ENCODE measurements around the gene G6PC3.
A peak's percentile ranks its signal among the peaks of the same experiment; 100 is the strongest.
"Not testable (repeated sequence)": the region's sequence is repeated elsewhere in the genome, so short reads cannot be mapped to it uniquely, and the experiment has no call there.

Gene G6PC3

GRCh38 chr17:44084921-44085320 lies 14.4 kb downstream of the G6PC3 start:
- FAIRE-seq: no peak

DNA sequence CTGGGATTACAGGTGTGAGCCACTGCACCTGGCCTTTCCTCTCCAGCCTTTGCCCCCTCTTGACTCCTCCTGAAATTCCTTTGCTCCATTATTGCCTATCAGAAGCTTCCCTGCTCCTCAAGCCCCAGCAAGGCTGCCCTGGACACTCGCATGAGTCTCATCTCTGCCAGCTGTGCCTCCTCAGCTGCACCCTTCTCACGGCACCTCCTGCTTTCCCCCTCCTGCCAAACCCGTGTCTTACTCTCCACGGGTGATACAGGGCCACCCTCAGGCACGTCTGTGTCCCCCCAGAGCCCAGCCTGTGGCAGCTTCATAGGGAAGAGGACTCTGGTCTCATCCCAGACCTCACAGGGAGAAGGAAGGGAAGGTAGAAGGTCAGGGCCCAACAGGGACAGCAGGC lies 15.4 kb downstream of the G6PC3 start:
- no peak for FAIRE-seq

- no peak for FAIRE-seq
These were observed 16.1 kb downstream of the G6PC3 start for GRCh38 chr17:44086364-44087311.

GRCh38 chr17:44087319-44087718 lies 16.8 kb downstream of the G6PC3 start:
- FAIRE-seq: no peak

DNA sequence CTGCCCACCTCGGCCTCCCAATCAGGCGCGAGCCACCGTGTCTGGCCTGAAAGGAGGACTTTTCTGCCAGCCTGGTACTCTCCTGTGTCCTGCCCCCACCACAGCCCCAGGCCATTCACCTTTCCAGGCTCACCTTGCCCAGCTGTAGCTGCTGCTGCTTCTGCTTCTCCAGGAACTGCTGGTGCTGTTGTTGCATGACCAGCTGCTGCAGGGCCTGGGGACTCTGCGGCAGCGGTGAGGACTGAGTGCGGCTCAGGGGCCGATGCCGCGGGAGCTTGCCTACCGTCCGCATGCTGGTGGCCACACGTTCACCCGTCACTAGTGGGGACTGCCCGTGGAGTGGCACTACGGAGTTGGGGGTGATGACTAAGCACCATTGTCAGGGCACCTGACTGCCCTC lies 17.7 kb downstream of the G6PC3 start:
- FAIRE-seq: no peak

- FAIRE-seq: no peak
These were observed 20.9 kb downstream of the G6PC3 start for GRCh38 chr17:44091200-44091997.

DNA sequence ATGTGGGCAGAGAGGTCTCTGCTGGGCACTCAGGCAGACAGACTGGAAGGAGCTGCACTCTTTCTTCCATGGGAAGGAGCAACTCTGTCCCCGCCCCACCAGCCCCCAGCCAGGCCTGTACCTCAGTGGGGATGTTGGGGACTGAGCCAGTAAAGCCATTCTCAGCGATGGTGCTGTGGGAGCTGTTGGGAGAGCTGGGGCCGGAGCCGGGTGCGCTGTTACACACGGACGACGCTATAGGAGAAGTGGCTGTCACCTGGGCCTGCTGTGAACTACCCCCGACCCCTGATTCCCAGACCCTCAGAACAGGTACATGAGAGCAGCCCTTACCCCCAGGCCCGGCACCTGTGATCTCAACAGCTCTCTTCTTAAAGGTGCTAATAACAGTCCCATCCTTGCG lies 21.5 kb downstream of the G6PC3 start:
- FAIRE-seq: no peak

DNA sequence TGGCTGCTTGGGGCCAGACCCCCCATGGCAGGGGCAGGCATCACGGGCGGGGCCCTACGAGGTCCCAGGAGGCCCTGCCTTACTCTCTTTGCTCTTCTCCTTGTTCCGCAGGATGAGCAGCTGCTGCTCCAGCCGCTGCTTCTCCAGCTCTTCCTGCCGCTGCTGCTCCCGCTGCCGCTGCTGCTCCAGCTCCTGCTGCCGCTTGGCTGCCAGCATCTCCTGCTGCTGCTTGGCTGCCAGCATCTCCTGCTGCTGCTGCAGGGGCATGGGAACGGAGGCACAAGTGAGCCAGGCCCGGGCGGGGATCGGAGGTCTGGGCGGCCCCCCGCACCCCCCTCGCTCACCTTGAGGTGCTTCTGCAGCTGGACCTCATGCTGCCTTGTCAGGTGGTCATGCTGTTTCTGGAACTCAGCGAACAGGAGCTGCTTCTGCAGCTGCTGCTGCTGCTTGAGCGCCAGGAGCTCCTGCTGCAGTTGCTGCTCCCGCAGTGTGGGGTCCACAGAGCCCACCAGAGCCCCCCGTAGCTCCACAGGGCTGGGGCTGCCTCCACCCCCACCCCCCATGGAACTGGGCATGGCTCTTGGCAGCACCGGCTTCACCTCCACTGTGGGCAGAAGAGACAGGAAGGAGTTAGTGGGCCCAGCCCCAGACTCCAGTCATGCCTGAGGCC lies 22.8 kb downstream of the G6PC3 start:
- no peak for FAIRE-seq

DNA sequence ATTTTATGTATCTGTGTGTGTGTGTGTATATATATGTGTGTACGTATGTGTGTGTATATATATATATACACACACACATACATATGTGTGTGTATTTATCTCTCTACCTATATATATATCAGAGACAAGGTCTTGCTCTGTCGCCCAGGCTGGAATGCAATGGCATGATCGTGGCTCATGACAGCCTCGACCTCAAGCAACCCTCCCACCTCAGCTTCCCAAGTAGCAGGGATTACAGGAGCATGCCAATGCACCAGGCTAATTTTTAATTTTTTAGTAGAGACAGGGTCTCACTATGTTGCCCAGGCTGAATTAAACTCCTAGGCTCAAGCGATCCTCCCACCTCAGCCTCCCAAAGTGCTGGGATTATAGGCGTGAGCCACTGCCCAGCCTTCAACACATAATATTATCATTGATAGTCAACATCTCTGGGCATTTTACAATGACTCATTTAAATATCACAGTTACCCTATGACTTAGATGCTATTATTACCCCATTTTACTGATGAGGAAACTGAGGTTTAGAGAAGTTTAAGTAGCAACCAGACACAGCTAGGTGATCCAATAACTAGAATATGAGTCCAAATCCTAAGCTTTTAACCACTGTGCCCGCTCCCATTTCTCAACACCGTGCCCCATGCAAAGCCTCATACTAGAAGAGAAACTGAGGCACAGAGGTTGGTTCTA lies 24.3 kb downstream of the G6PC3 start:
- no peak for FAIRE-seq

DNA sequence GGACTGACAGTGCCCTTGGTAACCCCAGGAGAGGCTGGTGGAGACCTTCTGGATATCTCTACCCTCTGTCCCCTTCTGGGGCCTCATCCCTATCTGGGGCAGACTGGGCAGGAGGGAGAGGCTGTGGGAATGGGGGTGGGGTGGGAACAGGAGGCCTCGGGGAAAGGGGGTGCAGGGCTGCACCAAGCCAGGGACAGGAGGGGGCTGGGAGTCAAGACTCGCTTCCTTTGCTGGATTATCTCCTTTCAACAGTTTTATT lies 24.8 kb downstream of the G6PC3 start:
- FAIRE-seq: no peak

- FAIRE-seq: peak; percentile 68
These were observed 25.3 kb downstream of the G6PC3 start for GRCh38 chr17:44095647-44096496.

DNA sequence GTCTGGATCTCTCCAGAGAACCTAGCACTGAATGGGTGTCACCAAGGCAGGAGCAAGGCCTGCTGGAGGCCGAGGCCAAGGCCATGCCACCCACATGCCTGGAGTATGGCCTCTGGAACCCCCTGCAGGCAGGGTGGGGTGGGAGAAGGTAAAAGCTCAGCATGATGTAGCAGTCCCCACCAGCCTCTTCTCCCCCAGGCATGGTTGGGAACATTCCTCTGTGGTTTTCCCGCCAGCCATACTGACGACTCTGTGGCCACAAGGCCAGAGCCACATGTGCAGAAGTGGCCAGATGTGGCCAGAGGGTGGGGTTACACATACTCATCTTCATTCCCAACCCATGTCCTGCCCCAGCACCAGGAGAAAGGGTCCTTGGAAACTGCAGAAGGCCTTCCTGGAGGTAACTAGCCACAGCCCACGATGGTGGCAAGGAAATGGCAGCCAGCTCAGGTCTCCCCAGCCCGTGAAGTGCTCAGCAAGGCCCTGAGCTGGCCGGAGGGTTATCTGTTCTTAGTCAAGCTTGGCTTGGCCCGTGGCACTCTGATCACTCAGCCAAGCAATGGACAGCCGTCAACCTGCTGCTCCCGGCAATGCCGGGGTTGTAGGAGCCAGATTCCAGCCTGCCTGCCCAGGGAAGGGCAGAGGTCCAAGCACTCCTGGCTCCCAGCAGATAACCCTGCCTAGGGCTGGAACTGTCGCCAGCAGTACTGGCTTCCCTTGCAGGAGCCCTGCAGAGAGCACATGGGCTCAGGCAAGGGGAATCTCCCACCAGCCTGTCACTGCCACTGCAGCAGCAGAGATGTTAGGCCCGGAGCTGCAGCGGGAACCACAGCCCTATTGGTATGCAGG lies 26.8 kb downstream of the G6PC3 start:
- no peak for FAIRE-seq

DNA sequence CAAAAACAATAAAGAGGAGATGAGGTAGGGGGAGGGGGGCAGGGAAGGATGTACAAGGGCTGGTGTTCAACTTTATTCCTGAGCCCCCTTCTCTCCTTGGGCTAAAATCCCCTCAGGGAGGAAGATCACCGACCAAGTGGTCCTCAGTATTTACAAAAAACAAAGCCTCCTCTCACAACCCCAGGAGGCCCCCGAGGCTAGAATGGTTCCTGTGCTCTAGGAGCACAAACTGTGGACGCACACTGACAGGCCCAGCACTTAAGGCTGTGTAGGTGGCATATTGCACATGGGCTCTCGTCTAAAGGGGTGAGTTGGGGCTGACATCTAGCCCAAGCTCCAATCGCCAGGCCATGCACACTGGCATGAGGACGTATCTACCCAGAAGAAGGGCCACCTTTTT lies 31.3 kb downstream of the G6PC3 start:
- FAIRE-seq: not testable (repeated sequence)

DNA sequence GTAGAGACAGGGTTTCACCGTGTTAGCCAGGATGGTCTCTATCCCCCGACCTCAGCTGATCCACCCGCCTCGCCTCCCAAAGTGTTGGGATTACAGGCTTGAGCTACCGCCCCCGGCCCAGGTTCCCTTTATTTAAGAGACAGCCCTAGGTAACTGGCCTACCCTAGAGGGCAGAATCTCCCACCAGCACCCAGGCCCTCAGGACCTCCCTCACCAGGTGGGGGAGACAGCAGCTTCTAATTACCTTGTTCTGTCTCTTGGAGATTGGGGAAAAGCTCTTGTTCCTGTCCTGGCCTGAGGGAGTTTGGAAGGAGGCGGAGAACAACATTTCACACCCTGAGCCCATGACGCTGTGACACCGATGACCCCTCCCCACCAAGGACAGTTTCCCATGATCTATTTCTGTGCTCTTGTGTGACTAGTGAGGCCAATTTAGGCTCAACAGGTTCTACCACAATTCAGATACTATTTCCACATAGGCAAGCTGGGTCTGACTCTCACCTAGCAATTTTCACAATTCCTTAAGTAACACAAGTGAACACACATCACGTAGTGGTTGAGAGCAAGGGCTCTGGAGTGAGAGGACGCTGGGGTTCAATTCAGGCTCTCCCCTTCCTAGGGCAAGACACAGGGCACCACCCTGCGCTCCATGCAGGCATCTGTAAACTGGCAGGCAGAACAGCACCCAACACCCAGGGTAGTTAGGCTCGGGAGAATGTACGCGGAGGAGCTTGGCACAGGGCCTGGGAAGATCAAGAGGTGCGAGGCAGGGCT lies 32.5 kb downstream of the G6PC3 start:
- FAIRE-seq: no peak

DNA sequence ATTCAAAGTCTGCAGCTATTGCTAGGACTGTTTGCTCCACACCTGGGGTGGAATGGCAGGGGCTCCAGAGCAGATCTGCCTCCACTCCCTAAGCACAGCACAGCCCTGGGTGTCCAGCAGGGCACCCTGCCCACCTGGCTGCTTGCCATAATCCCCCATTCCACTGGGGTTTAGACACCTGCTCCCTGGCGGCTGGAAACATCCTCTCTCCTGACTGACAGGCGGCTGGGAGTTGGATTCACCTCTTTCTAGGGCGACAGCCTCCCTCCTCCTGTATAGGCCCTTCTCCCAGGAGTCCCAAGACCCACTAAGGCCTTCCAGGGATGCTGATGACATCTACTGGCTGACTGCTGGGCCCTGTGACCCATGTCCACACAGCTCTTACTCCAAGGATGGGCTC lies 34.9 kb downstream of the G6PC3 start:
- FAIRE-seq: no peak

GRCh38 chr17:44105941-44106340 lies 35.4 kb downstream of the G6PC3 start:
- no peak for FAIRE-seq

DNA sequence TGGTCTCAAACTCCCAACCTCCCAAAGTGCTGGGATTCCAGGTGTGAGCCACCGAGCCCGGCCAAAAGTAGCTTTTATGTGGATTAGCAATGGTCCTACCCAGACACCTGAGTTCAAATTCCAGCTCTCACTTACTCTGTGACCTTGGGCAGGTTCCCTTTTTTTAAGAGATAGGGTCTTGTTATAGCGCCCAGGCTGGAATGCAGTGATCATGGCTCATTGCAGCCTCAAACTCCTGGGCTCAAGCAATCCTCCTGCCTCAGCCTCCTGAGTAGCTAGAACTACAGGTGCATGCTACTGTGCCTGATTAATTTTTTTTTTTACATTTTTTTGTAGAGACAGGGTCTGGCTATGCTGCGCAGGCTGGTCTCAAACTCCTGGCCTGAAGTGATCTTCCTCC lies 36.3 kb downstream of the G6PC3 start:
- no peak for FAIRE-seq

DNA sequence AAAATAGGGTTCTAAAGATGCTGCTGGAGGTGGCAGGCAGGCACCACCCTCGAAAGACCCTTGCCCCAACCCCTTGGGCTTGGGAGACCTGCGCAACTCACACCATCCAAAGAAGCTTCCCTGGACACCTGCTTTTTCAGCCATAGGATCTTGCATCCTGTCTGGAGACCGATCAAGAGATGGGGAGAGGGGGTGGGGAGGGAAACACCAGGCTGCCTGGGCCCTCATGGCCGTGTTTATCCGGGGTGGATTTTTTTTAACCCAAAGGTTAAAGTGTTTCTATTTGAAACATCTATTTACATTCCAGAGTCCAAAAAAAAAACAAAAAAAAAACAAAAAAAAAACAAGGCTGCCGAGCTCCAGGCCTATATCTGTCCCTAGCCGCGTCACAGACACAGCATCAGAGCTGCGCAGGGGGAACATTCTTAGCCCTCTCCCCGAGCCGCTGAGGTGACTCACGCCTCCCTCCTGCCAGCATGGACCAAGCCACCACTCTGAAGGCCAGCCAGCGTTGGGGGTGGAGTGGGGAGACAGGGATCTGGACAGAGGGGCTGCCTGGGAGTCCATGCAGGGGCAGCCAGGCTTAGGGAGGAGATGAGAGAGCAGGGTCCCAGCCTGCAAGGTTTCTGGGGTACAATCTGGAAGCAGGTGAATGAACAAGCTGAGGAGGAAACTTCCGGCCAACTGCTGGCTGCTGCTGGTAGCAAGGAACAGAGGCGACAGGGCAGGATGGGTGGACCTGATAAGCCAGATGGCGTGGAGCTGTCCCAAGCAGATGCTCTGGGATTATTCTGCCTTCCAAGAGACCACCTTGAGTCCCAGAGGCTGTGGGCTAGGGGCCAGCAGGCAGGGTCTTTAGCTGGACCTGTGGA lies 38.1 kb downstream of the G6PC3 start:
- FAIRE-seq: no peak

GRCh38 chr17:44109312-44109630 lies 38.7 kb downstream of the G6PC3 start:
- no peak for FAIRE-seq
